IPS-NIHi7 (cell line): Measurements from ENCODE around the gene DNAJB14.

ENCODE experiments used
- DNase-seq: peaks from one replicate; pipeline ENCODE4 v3.0.0; 2012; ENCODE audit warnings: mixed read lengths; ENCODE audit errors: extremely low spot score

DNAJB14 gene

GRCh38 chr4:99945718-99946355 is 581 bp downstream of the DNAJB14 start:
- DNase-seq, result peak; percentile 45

GRCh38 chr4:99943904-99944437 is 2.4 kb downstream of the DNAJB14 start:
- no peak for DNase-seq

GRCh38 chr4:99938243-99938753 is 8.1 kb downstream of the DNAJB14 start:
- DNase-seq, result no peak

GRCh38 chr4:99934891-99935290 is 11.5 kb downstream of the DNAJB14 start:
- no peak for DNase-seq

- DNase-seq, result no peak
These were observed 18.9 kb downstream of the DNAJB14 start for GRCh38 chr4:99927566-99927965.

- DNase-seq, result no peak
These were observed 25.2 kb downstream of the DNAJB14 start for GRCh38 chr4:99921174-99921573.

GRCh38 chr4:99918656-99919055 is 27.8 kb downstream of the DNAJB14 start:
- DNase-seq, result no peak

GRCh38 chr4:99917575-99917974 is 28.8 kb downstream of the DNAJB14 start:
- no peak for DNase-seq

GRCh38 chr4:99915449-99915848 is 31.0 kb downstream of the DNAJB14 start:
- DNase-seq, result no peak

- no peak for DNase-seq
These were observed 51.4 kb downstream of the DNAJB14 start for GRCh38 chr4:99894998-99895397.

- DNase-seq, result peak; percentile 94
These were observed 52.0 kb downstream of the DNAJB14 start, which contains the start of gene LAMTOR3 for GRCh38 chr4:99894161-99894997. Gene LAMTOR3 (minus strand): TSS chr4:99894427. CDS start chr4:99893963, 464 bp downstream.

GRCh38 chr4:99893839-99894160 is 52.6 kb downstream of the DNAJB14 start:
- DNase-seq, result no peak

- no peak for DNase-seq
These were observed 53.4 kb downstream of the DNAJB14 start for GRCh38 chr4:99893029-99893428.

- DNase-seq, result no peak
These were observed 55.1 kb downstream of the DNAJB14 start for GRCh38 chr4:99891351-99891750.

GRCh38 chr4:99887837-99888236 is 58.6 kb downstream of the DNAJB14 start:
- peak; percentile 6 for DNase-seq

GRCh38 chr4:99886146-99886545 is 60.3 kb downstream of the DNAJB14 start:
- DNase-seq, result no peak

GRCh38 chr4:99885687-99886086 is 60.7 kb downstream of the DNAJB14 start:
- no peak for DNase-seq

GRCh38 chr4:99885063-99885664 is 61.3 kb downstream of the DNAJB14 start:
- peak; percentile 19 for DNase-seq

- no peak for DNase-seq
These were observed 67.0 kb downstream of the DNAJB14 start for GRCh38 chr4:99879458-99879857.

GRCh38 chr4:99878604-99879003 is 67.8 kb downstream of the DNAJB14 start:
- no peak for DNase-seq

- DNase-seq, result no peak
These were observed 69.5 kb downstream of the DNAJB14 start for GRCh38 chr4:99876946-99877345.

GRCh38 chr4:99875071-99875470 is 71.3 kb downstream of the DNAJB14 start:
- DNase-seq, result no peak
